ENCODE results near the gene IL12RB2.

DNA sequence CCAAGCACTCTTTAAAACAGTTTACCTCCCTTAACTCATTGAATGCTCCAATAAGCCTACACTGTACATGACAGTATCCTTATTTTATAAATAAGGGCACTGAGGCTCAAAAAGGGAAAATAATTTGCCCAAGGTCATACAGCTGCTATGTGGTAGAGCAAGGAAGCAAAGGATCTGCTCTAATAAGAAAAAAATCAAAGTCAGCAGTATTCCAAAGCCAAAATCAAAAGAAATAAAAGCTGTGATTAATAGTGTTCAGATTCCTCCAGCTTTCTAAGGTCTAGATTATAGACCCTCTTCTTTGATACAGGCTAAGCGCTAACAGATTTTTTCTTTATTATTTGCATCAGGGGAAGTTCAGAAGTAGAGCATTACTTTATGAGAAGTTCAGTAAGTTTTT is 39.3 kb downstream of the IL12RB2 start:
- TF ChIP-seq, protein P1, sequence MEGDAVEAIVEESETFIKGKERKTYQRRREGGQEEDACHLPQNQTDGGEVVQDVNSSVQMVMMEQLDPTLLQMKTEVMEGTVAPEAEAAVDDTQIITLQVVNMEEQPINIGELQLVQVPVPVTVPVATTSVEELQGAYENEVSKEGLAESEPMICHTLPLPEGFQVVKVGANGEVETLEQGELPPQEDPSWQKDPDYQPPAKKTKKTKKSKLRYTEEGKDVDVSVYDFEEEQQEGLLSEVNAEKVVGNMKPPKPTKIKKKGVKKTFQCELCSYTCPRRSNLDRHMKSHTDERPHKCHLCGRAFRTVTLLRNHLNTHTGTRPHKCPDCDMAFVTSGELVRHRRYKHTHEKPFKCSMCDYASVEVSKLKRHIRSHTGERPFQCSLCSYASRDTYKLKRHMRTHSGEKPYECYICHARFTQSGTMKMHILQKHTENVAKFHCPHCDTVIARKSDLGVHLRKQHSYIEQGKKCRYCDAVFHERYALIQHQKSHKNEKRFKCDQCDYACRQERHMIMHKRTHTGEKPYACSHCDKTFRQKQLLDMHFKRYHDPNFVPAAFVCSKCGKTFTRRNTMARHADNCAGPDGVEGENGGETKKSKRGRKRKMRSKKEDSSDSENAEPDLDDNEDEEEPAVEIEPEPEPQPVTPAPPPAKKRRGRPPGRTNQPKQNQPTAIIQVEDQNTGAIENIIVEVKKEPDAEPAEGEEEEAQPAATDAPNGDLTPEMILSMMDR (IDR thresholded peaks at IDR 0.05) = no peak
- TF ChIP-seq EP300 (IDR thresholded peaks at IDR 0.05) = no peak
- no peak for TF ChIP-seq POLR2A (IDR thresholded peaks at IDR 0.05)
